HEK293T (cell line): Measurements from ENCODE around the gene SCAMP1.

Experiments used
- BHLHE40 ChIP-seq: fragments of 450-650 bp; IDR thresholded peaks from 2 replicates; pipeline ENCODE4 v1.6.1; 2016; ENCODE audit warnings: mild to moderate bottlenecking, moderate library complexity, borderline replicate concordance
- CTBP1 ChIP-seq: fragments of 450-650 bp; IDR thresholded peaks from 2 replicates; pipeline ENCODE4 v1.6.1; 2016; ENCODE audit warnings: borderline replicate concordance
- ELF4 ChIP-seq: fragments of 450-650 bp; IDR thresholded peaks from 2 replicates; pipeline ENCODE4 v1.6.1; 2017; ENCODE audit warnings: antibody characterized with exemption
- FOXA1 ChIP-seq: fragments of 450-650 bp; IDR thresholded peaks from 2 replicates; pipeline ENCODE4 v1.6.1; 2016; ENCODE audit warnings: mild to moderate bottlenecking
- FOXK2 ChIP-seq: fragments of 450-650 bp; IDR thresholded peaks from 2 replicates; pipeline ENCODE4 v1.6.1; 2016; ENCODE audit warnings: mild to moderate bottlenecking
- FOXM1 ChIP-seq: fragments of 450-650 bp; IDR thresholded peaks from 2 replicates; pipeline ENCODE4 v1.6.1; 2017; ENCODE audit warnings: mild to moderate bottlenecking, borderline replicate concordance
- HDGF ChIP-seq: fragments of 450-650 bp; IDR thresholded peaks from 2 replicates; pipeline ENCODE4 v1.6.1; 2017; ENCODE audit warnings: antibody characterized with exemption, borderline replicate concordance
- L3MBTL2 ChIP-seq: fragments of 450-650 bp; conservative IDR thresholded peaks from 2 replicates; pipeline ENCODE4 v1.6.1; 2016; ENCODE audit warnings: mild to moderate bottlenecking
- NFRKB ChIP-seq: fragments of 450-650 bp; IDR thresholded peaks from 2 replicates; pipeline ENCODE4 v1.6.1; 2016; ENCODE audit warnings: mild to moderate bottlenecking, moderate library complexity
- SP1 ChIP-seq: fragments of 450-650 bp; IDR thresholded peaks from 2 replicates; pipeline ENCODE4 v1.6.1; 2017
- SUZ12 ChIP-seq: fragments of 450-650 bp; IDR thresholded peaks from 2 replicates; pipeline ENCODE4 v1.6.1; 2016; ENCODE audit warnings: mild to moderate bottlenecking
- TARDBP ChIP-seq: fragments of 450-650 bp; IDR thresholded peaks from 2 replicates; pipeline ENCODE4 v1.6.1; 2016
- ZNF384 ChIP-seq: fragments of 450-650 bp; IDR thresholded peaks from 2 replicates; pipeline ENCODE4 v1.6.1; 2016
- TF ChIP-seq, protein P1 (sequence below): fragments of 450-650 bp; IDR thresholded peaks from 2 replicates; pipeline ENCODE4 v1.6.1; 2016

DNA sequence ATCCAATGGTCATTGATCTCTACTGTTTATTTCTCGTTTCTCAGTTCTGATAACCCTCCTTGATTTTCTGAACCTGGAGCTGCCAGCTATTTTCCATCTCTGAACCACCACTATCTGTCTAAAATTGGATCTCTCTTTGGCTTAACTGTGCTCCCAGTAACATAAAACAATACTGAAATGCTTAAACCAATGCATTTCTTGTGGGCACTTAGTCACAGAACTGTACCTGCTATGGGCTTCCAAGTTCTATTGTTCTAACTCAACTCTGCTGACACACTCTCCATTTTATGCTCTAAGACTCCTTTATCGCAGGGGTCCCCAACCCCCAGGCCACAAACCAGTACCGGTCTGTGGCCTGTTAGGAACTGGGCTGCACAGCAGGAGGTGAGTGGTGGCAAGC is 167.5 kb downstream of the SCAMP1 start:
- no peak for TF ChIP-seq ELF4
- no peak for TF ChIP-seq BHLHE40
- TF ChIP-seq, protein P1, sequence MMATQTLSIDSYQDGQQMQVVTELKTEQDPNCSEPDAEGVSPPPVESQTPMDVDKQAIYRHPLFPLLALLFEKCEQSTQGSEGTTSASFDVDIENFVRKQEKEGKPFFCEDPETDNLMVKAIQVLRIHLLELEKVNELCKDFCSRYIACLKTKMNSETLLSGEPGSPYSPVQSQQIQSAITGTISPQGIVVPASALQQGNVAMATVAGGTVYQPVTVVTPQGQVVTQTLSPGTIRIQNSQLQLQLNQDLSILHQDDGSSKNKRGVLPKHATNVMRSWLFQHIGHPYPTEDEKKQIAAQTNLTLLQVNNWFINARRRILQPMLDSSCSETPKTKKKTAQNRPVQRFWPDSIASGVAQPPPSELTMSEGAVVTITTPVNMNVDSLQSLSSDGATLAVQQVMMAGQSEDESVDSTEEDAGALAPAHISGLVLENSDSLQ: no peak
- no peak for TF ChIP-seq CTBP1
- no peak for TF ChIP-seq NFRKB
- no peak for TF ChIP-seq FOXA1
- TF ChIP-seq FOXK2: no peak
- no peak for TF ChIP-seq SUZ12
- no peak for TF ChIP-seq L3MBTL2
- no peak for TF ChIP-seq HDGF
- no peak for TF ChIP-seq TARDBP
- TF ChIP-seq FOXM1: no peak
- no peak for TF ChIP-seq SP1
- TF ChIP-seq ZNF384: no peak
